Mucosa of rectum (tissue), 2 donors: ENCODE data around the gene TSSC4.

Experiments used
- H3K27ac ChIP-seq, 2 donors: one replicate each; pipeline ENCODE4 v1.7.0; 2013; ENCODE audit warnings: inconsistent platforms in 2 of 2, low read depth in 2 of 2, low read length in 2 of 2
- H3K27me3 ChIP-seq, 2 donors: one replicate each; pipeline ENCODE4 v1.7.0; 2013; ENCODE audit warnings: low read length in 2 of 2; ENCODE audit not compliant: control insufficient read depth in 2 of 2, insufficient read depth in 2 of 2
- H3K36me3 ChIP-seq, 2 donors: one replicate each; pipeline ENCODE4 v1.7.0; 2013; ENCODE audit warnings: low read length in 2 of 2; ENCODE audit not compliant: control insufficient read depth in 2 of 2, insufficient read depth in 2 of 2
- H3K4me1 ChIP-seq, 2 donors: one replicate each; pipeline ENCODE4 v1.7.0; 2013; ENCODE audit warnings: low read length in 2 of 2, mild to moderate bottlenecking in 1 of 2; ENCODE audit not compliant: control insufficient read depth in 2 of 2, insufficient read depth in 2 of 2
- H3K4me3 ChIP-seq, 2 donors: one replicate each; pipeline ENCODE4 v1.7.0; 2013; ENCODE audit warnings: low read length in 2 of 2
- H3K9ac ChIP-seq, 2 donors: one replicate each; pipeline ENCODE4 v1.7.0; 2013; ENCODE audit warnings: low read length in 2 of 2, low read depth in 1 of 2, mild to moderate bottlenecking in 1 of 2
- H3K9me3 ChIP-seq, 2 donors: one replicate each; pipeline ENCODE4 v1.7.0; 2013; ENCODE audit warnings: low read length in 2 of 2; ENCODE audit not compliant: control insufficient read depth in 2 of 2
- donor health status: healthy.
- donor health status: Normal muscosa, but diverticular disease.

Gene TSSC4

DNA sequence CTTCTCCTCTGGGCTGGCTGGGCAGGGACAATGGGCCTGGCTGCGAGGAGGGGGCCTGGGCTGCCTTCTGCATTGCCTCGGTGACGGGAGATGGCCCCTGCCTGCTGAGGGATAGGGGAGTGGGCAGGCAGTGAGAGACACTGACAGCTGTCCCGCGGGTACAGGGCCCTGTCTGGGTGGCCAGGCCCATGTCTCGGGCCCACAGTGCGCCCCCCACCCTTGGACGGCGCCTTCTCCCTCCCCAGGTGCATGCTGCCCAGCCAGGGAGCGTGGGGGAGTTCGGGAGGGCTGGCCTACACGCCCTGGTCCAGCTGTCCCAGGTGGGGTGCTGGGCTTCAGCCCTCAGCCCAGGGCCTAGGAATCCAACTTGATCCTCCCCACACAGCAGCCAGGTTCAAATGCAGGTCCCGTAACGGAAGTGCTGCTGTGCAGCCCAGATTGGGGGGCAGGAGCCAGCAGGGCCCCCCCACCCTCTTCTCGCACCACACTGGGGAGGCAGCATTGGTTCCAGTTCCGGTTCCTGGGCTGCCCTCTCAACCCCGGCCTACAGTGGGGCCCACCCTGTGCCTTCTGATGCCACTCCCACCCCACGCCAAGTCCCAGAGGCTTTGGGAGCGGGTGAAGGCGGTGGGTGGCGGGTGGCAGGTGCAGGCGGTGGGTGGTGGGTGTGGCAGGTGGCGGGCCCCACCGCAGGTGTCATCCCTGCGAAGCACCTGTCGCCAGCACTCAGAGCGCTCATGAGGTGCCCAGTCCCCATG is 7.3 kb upstream of the TSSC4 start:
- H3K36me3 ChIP-seq: peaks cover 10 to 21% of the 10 kb centered on the region in 2 donors
- H3K27ac ChIP-seq: no peak overlapping the region
- H3K4me1 ChIP-seq: peaks cover 9 to 20% of the 10 kb centered on the region in 2 donors

DNA sequence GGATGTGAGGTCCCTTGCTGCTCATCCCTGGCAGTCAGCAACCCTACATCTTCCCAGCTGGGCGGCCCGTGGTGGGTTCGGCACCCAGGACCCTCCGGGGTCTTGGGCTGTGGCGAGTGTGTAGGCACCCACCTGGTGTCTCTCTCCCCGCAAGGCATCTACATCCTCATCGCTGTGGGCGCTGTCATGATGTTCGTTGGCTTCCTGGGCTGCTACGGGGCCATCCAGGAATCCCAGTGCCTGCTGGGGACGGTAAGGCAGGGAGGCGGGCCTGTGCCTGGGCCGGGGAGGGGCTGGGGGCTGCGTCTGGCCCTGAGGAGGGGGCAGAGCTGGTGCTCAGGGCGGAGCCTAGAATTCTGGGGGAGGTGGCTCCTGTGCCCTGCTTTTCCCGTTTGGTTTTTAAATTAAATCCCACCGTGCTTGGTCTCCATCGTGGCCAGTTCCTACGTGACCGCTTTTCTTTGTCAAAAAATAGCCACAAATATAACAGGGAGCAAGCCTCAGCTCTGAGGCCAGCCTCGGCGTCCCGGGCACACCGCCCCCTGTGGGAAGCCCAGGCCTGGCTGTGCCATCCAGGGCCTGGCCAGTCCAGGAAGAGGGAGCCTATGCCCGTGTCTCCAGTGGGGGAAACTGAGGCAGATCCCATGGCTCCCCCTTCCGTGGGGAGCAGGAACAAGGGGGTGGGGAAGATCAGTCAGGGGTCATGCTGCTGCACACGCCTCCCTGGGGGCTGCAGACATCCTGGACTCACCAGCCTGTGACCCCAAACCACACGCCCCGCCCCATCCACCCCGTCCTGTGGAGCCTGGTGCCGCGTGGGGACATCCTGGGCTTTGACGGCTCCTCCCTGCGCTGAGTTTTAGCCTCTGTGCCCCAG is 6.4 kb upstream of the TSSC4 start:
- H3K36me3 ChIP-seq: peaks cover 10 to 21% of the 10 kb centered on the region in 2 donors
- no peak overlapping the region for H3K4me3 ChIP-seq
- H3K27ac ChIP-seq: peak overlapping the region in 1 of 2 donors; percentile 9
- no peak overlapping the region for H3K9ac ChIP-seq
- no peaks in the 10 kb centered on the region for H3K27me3 ChIP-seq
- H3K4me1 ChIP-seq: peaks cover 10 to 18% of the 10 kb centered on the region in 2 donors
- no peaks in the 10 kb centered on the region for H3K9me3 ChIP-seq

More for the DNA sequence above, 7.3 kb upstream of the TSSC4 start:
- H3K27me3 ChIP-seq: no peaks in the 10 kb centered on the region
- H3K9ac ChIP-seq: no peak overlapping the region
- no peaks in the 10 kb centered on the region for H3K9me3 ChIP-seq
- no peak overlapping the region for H3K4me3 ChIP-seq

GRCh38 chr11:2394818-2395105 is 5.8 kb upstream of the TSSC4 start:
- H3K4me1 ChIP-seq: peaks cover 11 to 18% of the 10 kb centered on the region in 2 donors
- H3K9me3 ChIP-seq: no peaks in the 10 kb centered on the region
- H3K27me3 ChIP-seq: no peaks in the 10 kb centered on the region
- no peak overlapping the region for H3K4me3 ChIP-seq
- no peak overlapping the region for H3K27ac ChIP-seq
- peaks cover 10 to 21% of the 10 kb centered on the region in 2 donors for H3K36me3 ChIP-seq
- H3K9ac ChIP-seq: no peak overlapping the region

GRCh38 chr11:2395211-2395730 is 5.3 kb upstream of the TSSC4 start:
- Histone ChIP-seq H3K4me3 (no peak overlapping the region), H3K4me1 (peaks cover 12 to 18% of the 10 kb centered on the region in 2 donors), H3K9me3 (no peaks in the 10 kb centered on the region), H3K9ac (no peak overlapping the region), H3K27ac (no peak overlapping the region), H3K27me3 (no peaks in the 10 kb centered on the region), H3K36me3 (peaks cover 10 to 21% of the 10 kb centered on the region in 2 donors)

DNA sequence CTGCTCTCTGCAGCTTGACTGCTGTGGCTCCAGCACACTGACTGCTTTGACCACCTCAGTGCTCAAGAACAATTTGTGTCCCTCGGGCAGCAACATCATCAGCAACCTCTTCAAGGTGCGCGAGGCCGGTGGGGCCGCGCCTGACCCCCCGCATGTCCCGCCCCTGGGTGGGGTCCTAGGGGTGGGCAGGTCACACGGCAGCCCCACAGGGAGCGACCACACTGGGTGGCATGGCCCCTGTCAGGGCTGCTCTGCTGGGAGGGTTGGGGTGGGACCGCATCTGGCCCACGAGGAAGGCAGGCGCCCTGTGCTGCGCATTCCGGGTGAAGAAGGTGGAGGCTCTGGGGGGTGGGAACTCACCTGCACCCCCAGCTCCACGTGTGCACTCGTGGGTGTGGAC is 4.7 kb upstream of the TSSC4 start:
- Histone ChIP-seq H3K36me3 (peaks cover 10 to 21% of the 10 kb centered on the region in 2 donors), H3K9me3 (no peaks in the 10 kb centered on the region), H3K4me3 (no peak overlapping the region)

DNA sequence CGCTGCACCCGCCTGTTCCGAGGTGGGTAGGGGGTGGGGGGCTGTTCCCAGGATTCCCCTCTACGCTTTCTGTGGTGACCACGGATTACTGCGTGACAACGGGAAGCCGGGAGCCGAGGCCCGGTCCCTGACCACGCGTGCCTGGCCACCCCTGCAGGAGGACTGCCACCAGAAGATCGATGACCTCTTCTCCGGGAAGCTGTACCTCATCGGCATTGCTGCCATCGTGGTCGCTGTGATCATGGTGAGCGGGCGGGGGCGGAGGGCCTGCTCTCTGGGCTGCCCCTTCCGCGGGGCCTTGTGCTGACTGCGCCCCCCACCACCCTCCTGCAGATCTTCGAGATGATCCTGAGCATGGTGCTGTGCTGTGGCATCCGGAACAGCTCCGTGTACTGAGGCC is 4.1 kb upstream of the TSSC4 start:
- H3K9ac ChIP-seq: no peak overlapping the region
- no peak overlapping the region for H3K27ac ChIP-seq
- H3K36me3 ChIP-seq: peaks cover 10 to 18% of the 10 kb centered on the region in 2 donors
- no peaks in the 10 kb centered on the region for H3K9me3 ChIP-seq
- no peak overlapping the region for H3K4me3 ChIP-seq
- no peaks in the 10 kb centered on the region for H3K27me3 ChIP-seq
- H3K4me1 ChIP-seq: peaks cover 16 to 20% of the 10 kb centered on the region in 2 donors

More for the DNA sequence above, 4.7 kb upstream of the TSSC4 start:
- Histone ChIP-seq H3K27ac (no peak overlapping the region), H3K4me1 (peaks cover 12 to 15% of the 10 kb centered on the region in 2 donors), H3K27me3 (no peaks in the 10 kb centered on the region), H3K9ac (no peak overlapping the region)

DNA sequence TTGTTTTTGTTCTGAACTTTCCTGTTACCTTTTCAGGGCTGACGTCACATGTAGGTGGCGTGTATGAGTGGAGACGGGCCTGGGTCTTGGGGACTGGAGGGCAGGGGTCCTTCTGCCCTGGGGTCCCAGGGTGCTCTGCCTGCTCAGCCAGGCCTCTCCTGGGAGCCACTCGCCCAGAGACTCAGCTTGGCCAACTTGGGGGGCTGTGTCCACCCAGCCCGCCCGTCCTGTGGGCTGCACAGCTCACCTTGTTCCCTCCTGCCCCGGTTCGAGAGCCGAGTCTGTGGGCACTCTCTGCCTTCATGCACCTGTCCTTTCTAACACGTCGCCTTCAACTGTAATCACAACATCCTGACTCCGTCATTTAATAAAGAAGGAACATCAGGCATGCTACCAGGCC is 3.5 kb upstream of the TSSC4 start:
- Histone ChIP-seq H3K27ac (no peak overlapping the region), H3K4me1 (peaks cover 21 to 25% of the 10 kb centered on the region in 2 donors), H3K27me3 (no peaks in the 10 kb centered on the region), H3K36me3 (peaks cover 10 to 15% of the 10 kb centered on the region in 2 donors), H3K4me3 (no peak overlapping the region), H3K9me3 (no peaks in the 10 kb centered on the region), H3K9ac (no peak overlapping the region)

GRCh38 chr11:2398664-2399355 is 1.7 kb upstream of the TSSC4 start:
- H3K27ac ChIP-seq: peak overlapping the region; percentile 96 to 99

DNA sequence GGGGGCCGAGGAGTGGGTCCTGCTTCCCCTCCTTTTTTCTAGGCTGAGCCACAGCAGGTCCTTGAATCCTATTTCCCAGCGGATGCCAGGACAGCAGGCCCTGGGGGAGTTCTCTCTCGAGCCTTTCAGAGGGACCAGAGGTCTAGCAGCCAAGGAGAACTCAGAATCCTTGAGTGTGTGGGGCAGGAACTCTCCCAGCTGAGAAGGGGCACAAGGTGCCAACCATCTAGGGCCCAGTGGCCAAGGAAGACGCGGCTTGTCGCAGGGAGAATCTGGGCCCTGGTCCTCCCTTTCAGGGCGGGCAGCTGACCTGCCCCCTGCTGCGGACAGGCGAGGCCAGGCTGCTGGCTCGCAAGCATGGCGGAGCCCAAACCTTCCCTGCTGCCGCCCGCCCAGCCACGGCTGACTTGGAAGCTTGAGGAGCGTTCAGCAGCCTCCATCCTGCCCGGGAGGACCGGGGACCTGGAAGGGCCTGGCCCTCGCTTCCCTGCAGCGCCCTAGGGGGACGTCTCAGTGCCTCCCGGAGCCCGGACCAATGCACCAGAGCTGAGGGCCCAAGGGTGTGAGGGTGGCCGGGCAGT is 972 bp upstream of the TSSC4 start:
- Histone ChIP-seq H3K4me1 (peaks cover 23 to 25% of the 10 kb centered on the region in 2 donors), H3K4me3 (peak overlapping the region; percentile 77 to 79), H3K27ac (peak overlapping the region; percentile 96 to 99), H3K9me3 (no peaks in the 10 kb centered on the region), H3K27me3 (no peaks in the 10 kb centered on the region), H3K9ac (peak overlapping the region; percentile 92 to 93), H3K36me3 (peaks cover 17 to 30% of the 10 kb centered on the region in 2 donors)

More at GRCh38 chr11:2398664-2399355, 1.7 kb upstream of the TSSC4 start:
- Histone ChIP-seq H3K4me3 (peak overlapping the region in 1 of 2 donors; percentile 79), H3K36me3 (peaks cover 19 to 28% of the 10 kb centered on the region in 2 donors), H3K9ac (peak overlapping the region; percentile 92 to 93), H3K4me1 (peaks cover 23 to 25% of the 10 kb centered on the region in 2 donors), H3K9me3 (no peaks in the 10 kb centered on the region), H3K27me3 (no peaks in the 10 kb centered on the region)
